DND-41 (cell line): Measurements from ENCODE around the gene ARRB1.

Experiments used
- EZH2 ChIP-seq: IDR thresholded peaks from 3 replicates; pipeline ENCODE4 v1.6.1; 2012; ENCODE audit warnings: borderline replicate concordance, low read depth, mild to moderate bottlenecking, moderate library complexity, low read length, inconsistent platforms; ENCODE audit not compliant: severe bottlenecking
- TF ChIP-seq, protein P1 (sequence below): IDR thresholded peaks from 2 replicates; pipeline ENCODE4 v1.5.1; 2012; ENCODE audit warnings: borderline replicate concordance, low read length, moderate library complexity, mild to moderate bottlenecking; ENCODE audit not compliant: poor library complexity, severe bottlenecking; ENCODE audit errors: extremely low read depth

- TF ChIP-seq, protein P1, sequence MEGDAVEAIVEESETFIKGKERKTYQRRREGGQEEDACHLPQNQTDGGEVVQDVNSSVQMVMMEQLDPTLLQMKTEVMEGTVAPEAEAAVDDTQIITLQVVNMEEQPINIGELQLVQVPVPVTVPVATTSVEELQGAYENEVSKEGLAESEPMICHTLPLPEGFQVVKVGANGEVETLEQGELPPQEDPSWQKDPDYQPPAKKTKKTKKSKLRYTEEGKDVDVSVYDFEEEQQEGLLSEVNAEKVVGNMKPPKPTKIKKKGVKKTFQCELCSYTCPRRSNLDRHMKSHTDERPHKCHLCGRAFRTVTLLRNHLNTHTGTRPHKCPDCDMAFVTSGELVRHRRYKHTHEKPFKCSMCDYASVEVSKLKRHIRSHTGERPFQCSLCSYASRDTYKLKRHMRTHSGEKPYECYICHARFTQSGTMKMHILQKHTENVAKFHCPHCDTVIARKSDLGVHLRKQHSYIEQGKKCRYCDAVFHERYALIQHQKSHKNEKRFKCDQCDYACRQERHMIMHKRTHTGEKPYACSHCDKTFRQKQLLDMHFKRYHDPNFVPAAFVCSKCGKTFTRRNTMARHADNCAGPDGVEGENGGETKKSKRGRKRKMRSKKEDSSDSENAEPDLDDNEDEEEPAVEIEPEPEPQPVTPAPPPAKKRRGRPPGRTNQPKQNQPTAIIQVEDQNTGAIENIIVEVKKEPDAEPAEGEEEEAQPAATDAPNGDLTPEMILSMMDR = no peak
- no peak for TF ChIP-seq EZH2
These were observed 31.3 kb downstream of the ARRB1 start for GRCh38 chr11:75320046-75320618.
